Mucosa of descending colon (tissue), 3 donors: ENCODE data around the gene CCDC159. TPM values are rescaled to one million over a fixed set of nuclear protein-coding genes. Genes with fewer than 3 reads are reported as not detected.
"Not testable (repeated sequence)": the region's sequence is repeated elsewhere in the genome, so short reads cannot be mapped to it uniquely, and the experiment has no call there.

Experiments
- ATAC-seq: fragments of 200-7000 bp; cut with Tn5 transposase; one replicate; pipeline ENCODE4 v1.9.1; 2020; ENCODE audit warnings: mild to moderate bottlenecking, moderate library complexity
- DNase-seq, 3 donors: peaks; one replicate each; pipeline ENCODE4 v3.0.0-alpha.2; 2020
- H3K36me3 ChIP-seq: fragments of 200-600 bp; one replicate; pipeline ENCODE4 v1.8.0; 2021; ENCODE audit warnings: low read depth, mild to moderate bottlenecking
- H3K4me1 ChIP-seq: fragments of 200-600 bp; one replicate; pipeline ENCODE4 v1.8.0; 2021; ENCODE audit warnings: low read depth, mild to moderate bottlenecking
- H3K4me3 ChIP-seq: fragments of 200-600 bp; one replicate; pipeline ENCODE4 v1.8.0; 2021; ENCODE audit warnings: mild to moderate bottlenecking
- H3K9me3 ChIP-seq: fragments of 200-600 bp; one replicate; pipeline ENCODE4 v1.8.0; 2021; ENCODE audit warnings: mild to moderate bottlenecking
- CTCF ChIP-seq: fragments of 200-600 bp; IDR thresholded peaks from one replicate; pipeline ENCODE4 v1.8.0; 2022; ENCODE audit warnings: antibody characterized with exemption, mild to moderate bottlenecking
- intact Hi-C, 2 donors: fragments of 100-400 bp; cut with DNase I in 1 of 2; cut with micrococcal nuclease in 1 of 2; formaldehyde crosslinking; loops; one replicate each; pipeline versions ENCODE4 v1.11.0 to v1.11.1; 2022; cut with DNase I, micrococcal nuclease
- total RNA-seq, 3 donors: library from RNA; stranded (reverse); fragmentation: NEBNext Ultra II Directional in 2 of 3; extraction: Animal tissue kit (Norgen Biotek cat#: 25700) in 2 of 3; gene quantifications; one replicate each; pipeline versions ENCODE4 v1.2.1 to v1.2.4, GENCODE V29; 2021 to 2023
- donor health status: DM: no; HTN: no; CAD: no; lungs with moderate emphysema.
- donor health status: DM: no; HTN: no; CAD: no.
- donor health status: DM: no; HTN: yes; CAD: no.

Gene CCDC159
- total RNA-seq, 3 donors from 2014 or later = 27.4 to 40.5 (median 38.8) TPM

DNA sequence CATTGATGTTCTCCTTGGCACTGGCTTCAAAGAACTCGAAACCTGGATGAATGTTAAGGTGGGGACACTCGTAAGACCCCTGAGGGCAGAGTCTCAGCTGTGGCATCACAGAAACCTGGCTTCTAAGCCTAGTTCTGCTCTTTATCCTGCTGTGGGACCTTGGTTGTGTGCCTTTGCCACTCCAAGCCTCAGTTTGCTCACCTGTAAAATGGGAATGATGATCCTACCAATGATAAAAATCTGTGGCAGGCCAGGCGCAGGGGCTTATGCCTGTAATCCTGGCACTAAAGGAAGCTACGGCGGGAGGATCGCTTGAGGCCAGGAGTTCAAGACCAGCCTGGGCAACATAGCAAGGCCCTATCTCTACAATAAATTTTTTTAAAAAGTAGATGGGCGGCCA is 20.8 kb upstream of the CCDC159 start:
- peak in 1 of 3 donors; percentile 10 for DNase-seq
- no peaks in the 10 kb centered on the region for H3K9me3 ChIP-seq
- intact Hi-C loops = no loop called here
- TF ChIP-seq CTCF = no peak
- no peak for ATAC-seq
- peaks cover 15% of the 10 kb centered on the region for H3K4me1 ChIP-seq
- no peaks in the 10 kb centered on the region for H3K36me3 ChIP-seq
- no peak overlapping the region for H3K4me3 ChIP-seq

DNA sequence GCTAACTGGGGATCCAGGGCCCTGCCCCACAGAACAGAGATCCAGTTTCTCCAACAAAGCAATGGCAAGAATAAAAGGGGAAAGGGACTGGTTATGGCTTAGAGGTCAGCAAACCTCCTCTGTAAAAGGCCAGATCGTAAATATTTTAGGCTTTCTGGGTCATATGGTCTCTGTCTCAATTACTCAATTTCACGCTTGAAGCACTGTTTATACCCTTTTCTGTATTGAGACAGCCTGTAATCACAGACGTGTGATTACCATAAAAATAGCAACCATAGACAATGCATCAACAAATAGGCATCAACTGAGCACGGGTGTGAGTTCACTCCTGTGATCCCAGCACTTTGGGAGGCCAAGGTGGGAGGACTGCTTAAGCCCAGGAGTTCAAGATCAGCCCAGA is 16.2 kb upstream of the CCDC159 start:
- H3K9me3 ChIP-seq = no peaks in the 10 kb centered on the region
- no peaks in the 10 kb centered on the region for H3K36me3 ChIP-seq
- no peak for ATAC-seq
- no peak for TF ChIP-seq CTCF
- intact Hi-C loops = no loop called here
- H3K4me1 ChIP-seq = no peaks in the 10 kb centered on the region
- no peak for DNase-seq
- no peak overlapping the region for H3K4me3 ChIP-seq

DNA sequence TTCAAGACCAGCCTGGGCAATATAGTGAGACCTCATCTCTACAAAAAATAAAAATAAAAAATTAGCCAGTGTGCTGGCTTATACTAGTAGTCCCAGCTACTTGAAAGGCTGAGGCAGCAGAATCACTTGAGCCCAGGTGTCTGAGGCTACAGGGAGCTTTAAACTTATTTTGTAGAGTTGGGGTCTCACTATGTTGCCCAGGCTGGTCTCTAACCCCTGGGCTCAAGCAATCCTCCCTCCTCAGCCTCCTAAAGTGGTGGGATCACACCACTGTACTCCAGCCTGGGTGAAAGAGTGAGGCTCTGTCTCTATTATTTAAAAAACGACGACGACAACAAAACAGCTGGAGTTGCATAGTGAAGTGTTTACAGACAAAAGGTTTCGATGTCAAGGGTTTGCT is 14.8 kb upstream of the CCDC159 start:
- intact Hi-C loops = no loop called here
- ATAC-seq = no peak

DNA sequence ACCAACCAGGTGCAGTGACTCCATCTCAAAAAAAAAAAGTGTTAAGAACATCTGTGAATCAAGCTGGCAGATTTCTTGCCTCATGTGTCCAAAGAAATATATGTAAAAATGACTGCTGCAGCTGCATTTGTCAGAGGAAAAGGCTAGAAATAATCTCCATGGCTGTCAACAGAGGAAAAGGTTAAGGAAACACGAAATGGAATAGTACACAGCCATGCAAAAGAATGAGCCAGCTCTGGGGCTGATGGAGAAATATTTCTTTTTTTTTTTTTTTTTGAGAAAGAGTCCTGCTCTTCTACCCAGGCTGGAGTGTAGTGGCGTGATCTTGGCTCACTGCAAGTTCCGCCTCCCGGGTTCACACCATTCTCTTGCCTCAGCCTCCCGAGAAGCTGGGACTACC is 13.5 kb upstream of the CCDC159 start:
- ATAC-seq (no peak), DNase-seq (peak in 1 of 3 donors; percentile 25)
- intact Hi-C loops = no loop called here
- H3K9me3 ChIP-seq = no peaks in the 10 kb centered on the region
- no peak for TF ChIP-seq CTCF
- H3K4me3 ChIP-seq = no peak overlapping the region
- H3K4me1 ChIP-seq = peaks cover under 1% of the 10 kb centered on the region
- no peaks in the 10 kb centered on the region for H3K36me3 ChIP-seq

More for the DNA sequence above, 14.8 kb upstream of the CCDC159 start:
- TF ChIP-seq CTCF = no peak
- Histone ChIP-seq H3K9me3 (no peaks in the 10 kb centered on the region), H3K36me3 (no peaks in the 10 kb centered on the region), H3K4me1 (no peaks in the 10 kb centered on the region), H3K4me3 (no peak overlapping the region)
- no peak for DNase-seq

- H3K4me1 ChIP-seq, H3K36me3 ChIP-seq, H3K4me3 ChIP-seq, intact Hi-C loops, DNase-seq, H3K9me3 ChIP-seq: not testable (repeated sequence)
- ATAC-seq = peak; percentile 72
These were observed 12.5 kb upstream of the CCDC159 start for GRCh38 chr19:11333838-11334237.

DNA sequence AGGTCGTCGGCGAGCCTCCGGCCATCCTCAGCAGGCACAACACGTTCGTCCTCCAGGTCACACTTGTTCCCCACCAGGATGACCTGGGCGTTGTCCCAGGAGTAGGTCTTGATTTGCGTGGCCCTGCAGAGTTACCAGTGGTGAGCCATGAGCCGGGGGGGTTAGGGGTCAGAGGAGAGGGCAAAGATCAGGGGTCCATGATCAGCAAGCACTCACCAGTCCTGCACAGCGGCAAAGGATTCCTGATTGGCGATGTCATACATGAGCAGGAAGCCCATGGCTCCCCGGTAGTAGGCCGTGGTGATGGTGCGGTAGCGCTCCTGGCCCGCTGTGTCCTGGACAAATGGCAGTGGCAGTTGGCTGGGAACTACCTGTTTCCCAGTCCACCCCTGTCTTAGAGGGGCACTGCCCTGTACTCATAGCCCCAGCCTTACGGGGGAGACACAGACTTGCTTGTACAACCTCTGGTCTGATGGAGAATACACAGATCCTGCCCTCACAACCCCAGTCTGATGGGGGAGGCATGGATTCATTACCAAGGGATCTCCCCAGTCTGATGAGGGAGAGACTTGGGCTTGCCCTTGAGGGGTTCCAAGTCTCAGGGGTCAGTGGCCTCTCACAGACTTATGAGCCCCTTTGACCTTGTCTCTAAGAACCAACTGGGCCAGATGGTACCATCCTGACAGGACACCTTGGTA is 10.7 kb upstream of the CCDC159 start:
- ATAC-seq (no peak), DNase-seq (peak in 1 of 3 donors; percentile 40)
- intact Hi-C loops = no loop called here
- TF ChIP-seq CTCF = no peak
- no peak overlapping the region for H3K4me3 ChIP-seq
- no peaks in the 10 kb centered on the region for H3K9me3 ChIP-seq
- no peaks in the 10 kb centered on the region for H3K36me3 ChIP-seq
- H3K4me1 ChIP-seq = peaks cover 16% of the 10 kb centered on the region
